Stimulated activated CD8-positive, alpha-beta memory T cell treated with anti-CD3 and anti-CD28 coated beads, Interleukin-4, amount 100 ng/mL, for 1 hour (primary cell): Measurements from ENCODE around the gene ANKRD34B.
"Not testable (repeated sequence)": the region's sequence is repeated elsewhere in the genome, so short reads cannot be mapped to it uniquely, and the experiment has no call there.

Source experiments
- DNase-seq, 2 donors: peaks; one replicate each; pipeline ENCODE4 v3.0.0-alpha.2; 2020; ENCODE audit warnings: low read depth in 2 of 2, low spot score in 1 of 2

ANKRD34B gene

GRCh38 chr5:80569961-80570786 lies at the start of gene ANKRD34B:
Gene ANKRD34B, minus strand, starts transcription at chr5:80570280. Its CDS starts 10,261 bp downstream, at chr5:80560019.
- no peak for DNase-seq

- DNase-seq: no peak
Observed at GRCh38 chr5:80619086-80619485, 49.0 kb upstream of the ANKRD34B start.

GRCh38 chr5:80618438-80618837 lies 48.4 kb upstream of the ANKRD34B start:
- no peak for DNase-seq

GRCh38 chr5:80615266-80615914 lies 45.3 kb upstream of the ANKRD34B start:
- no peak for DNase-seq

- no peak for DNase-seq
Observed at GRCh38 chr5:80609692-80610091, 39.6 kb upstream of the ANKRD34B start.

- DNase-seq: no peak
Observed at GRCh38 chr5:80608731-80609130, 38.7 kb upstream of the ANKRD34B start.

- no peak for DNase-seq
Observed at GRCh38 chr5:80607832-80608231, 37.8 kb upstream of the ANKRD34B start.

GRCh38 chr5:80607343-80607742 lies 37.3 kb upstream of the ANKRD34B start:
- DNase-seq: no peak

GRCh38 chr5:80600943-80601693 lies 31.0 kb upstream of the ANKRD34B start:
- DNase-seq: no peak

GRCh38 chr5:80597500-80597899 lies 27.4 kb upstream of the ANKRD34B start:
- no peak for DNase-seq

GRCh38 chr5:80594810-80595209 lies 24.7 kb upstream of the ANKRD34B start:
- DNase-seq: no peak

GRCh38 chr5:80592761-80593160 lies 22.7 kb upstream of the ANKRD34B start:
- DNase-seq: no peak

- no peak for DNase-seq
Observed at GRCh38 chr5:80592105-80592504, 22.0 kb upstream of the ANKRD34B start.

GRCh38 chr5:80591352-80591751 lies 21.3 kb upstream of the ANKRD34B start:
- no peak for DNase-seq

GRCh38 chr5:80590766-80591165 lies 20.7 kb upstream of the ANKRD34B start:
- no peak for DNase-seq

GRCh38 chr5:80588858-80589540 lies 18.9 kb upstream of the ANKRD34B start:
- DNase-seq: no peak

- DNase-seq: no peak
Observed at GRCh38 chr5:80584770-80585169, 14.7 kb upstream of the ANKRD34B start.

GRCh38 chr5:80580291-80580690 lies 10.2 kb upstream of the ANKRD34B start:
- DNase-seq: not testable (repeated sequence)

GRCh38 chr5:80579050-80579449 lies 9.0 kb upstream of the ANKRD34B start:
- DNase-seq: no peak

- DNase-seq: no peak
Observed at GRCh38 chr5:80577707-80578106, 7.6 kb upstream of the ANKRD34B start.

GRCh38 chr5:80576383-80576782 lies 6.3 kb upstream of the ANKRD34B start:
- DNase-seq: no peak
